Measurements from ENCODE around the gene DHX9.

Gene DHX9

GRCh38 chr1:182833271-182833670, 5.9 kb upstream of the DHX9 start:
- H3K27me3 ChIP-seq (ENCODE audit: insufficient read depth, poor library complexity, severe bottlenecking), result no peaks in the 10 kb centered on the region
- no peak overlapping the region for H3K27ac ChIP-seq (replicated peaks)
- DNase-seq (ENCODE audit: low read depth in 1 of 2, low spot score in 1 of 2), result no peak
- TF ChIP-seq GABPA (IDR thresholded peaks at IDR 0.05; ENCODE audit: low read depth) (no peak), CTCF (IDR thresholded peaks at IDR 0.05; ENCODE audit: insufficient read depth, low read length) (no peak), SPI1 (IDR thresholded peaks at IDR 0.05; ENCODE audit: borderline replicate concordance, low read depth) (no peak), POLR2AphosphoS5 (IDR thresholded peaks at IDR 0.05; ENCODE audit: low read depth) (no peak), REST (IDR thresholded peaks at IDR 0.05; ENCODE audit: insufficient replicate concordance, low read depth) (no peak)
- no peak overlapping the region for H3K4me3 ChIP-seq (replicated peaks; ENCODE audit: insufficient read depth, low read length)

- Histone ChIP-seq H3K27me3 (ENCODE audit: insufficient read depth, poor library complexity, severe bottlenecking) (no peaks in the 10 kb centered on the region), H3K27ac (replicated peaks) (no peak overlapping the region), H3K4me3 (replicated peaks; ENCODE audit: insufficient read depth, low read length) (no peak overlapping the region)
- DNase-seq (ENCODE audit: low read depth in 1 of 2, low spot score in 1 of 2), result no peak
- TF ChIP-seq POLR2AphosphoS5 (IDR thresholded peaks at IDR 0.05; ENCODE audit: low read depth), result no peak
- no peak for TF ChIP-seq CTCF (IDR thresholded peaks at IDR 0.05; ENCODE audit: insufficient read depth, low read length)
- TF ChIP-seq GABPA (IDR thresholded peaks at IDR 0.05; ENCODE audit: low read depth), result no peak
- no peak for TF ChIP-seq REST (IDR thresholded peaks at IDR 0.05; ENCODE audit: insufficient replicate concordance, low read depth)
- TF ChIP-seq SPI1 (IDR thresholded peaks at IDR 0.05; ENCODE audit: borderline replicate concordance, low read depth), result no peak
These were observed 4.8 kb upstream of the DHX9 start for GRCh38 chr1:182834326-182834725.

- Histone ChIP-seq H3K27ac (replicated peaks) (no peak overlapping the region), H3K27me3 (ENCODE audit: insufficient read depth, poor library complexity, severe bottlenecking) (no peaks in the 10 kb centered on the region), H3K4me3 (replicated peaks; ENCODE audit: insufficient read depth, low read length) (no peak overlapping the region)
- no peak for TF ChIP-seq REST (IDR thresholded peaks at IDR 0.05; ENCODE audit: insufficient replicate concordance, low read depth)
- TF ChIP-seq POLR2AphosphoS5 (IDR thresholded peaks at IDR 0.05; ENCODE audit: low read depth), result no peak
- no peak for TF ChIP-seq CTCF (IDR thresholded peaks at IDR 0.05; ENCODE audit: insufficient read depth, low read length)
- no peak for TF ChIP-seq SPI1 (IDR thresholded peaks at IDR 0.05; ENCODE audit: borderline replicate concordance, low read depth)
- no peak for TF ChIP-seq GABPA (IDR thresholded peaks at IDR 0.05; ENCODE audit: low read depth)
- no peak for DNase-seq (ENCODE audit: low read depth in 1 of 2, low spot score in 1 of 2)
These were observed 3.3 kb upstream of the DHX9 start for GRCh38 chr1:182835806-182836205.

All from HL-60 (cell line).